ENCODE measurements around the gene SMURF2. TPM values are rescaled to one million over a fixed set of nuclear protein-coding genes. Genes with fewer than 3 reads are reported as not detected.
A peak's percentile ranks its signal among the peaks of the same experiment; 100 is the strongest.
"Not testable (repeated sequence)": the region's sequence is repeated elsewhere in the genome, so short reads cannot be mapped to it uniquely, and the experiment has no call there.

SMURF2 gene
- total RNA-seq, 1 experiment from 2014 or later, result 127 TPM

DNA sequence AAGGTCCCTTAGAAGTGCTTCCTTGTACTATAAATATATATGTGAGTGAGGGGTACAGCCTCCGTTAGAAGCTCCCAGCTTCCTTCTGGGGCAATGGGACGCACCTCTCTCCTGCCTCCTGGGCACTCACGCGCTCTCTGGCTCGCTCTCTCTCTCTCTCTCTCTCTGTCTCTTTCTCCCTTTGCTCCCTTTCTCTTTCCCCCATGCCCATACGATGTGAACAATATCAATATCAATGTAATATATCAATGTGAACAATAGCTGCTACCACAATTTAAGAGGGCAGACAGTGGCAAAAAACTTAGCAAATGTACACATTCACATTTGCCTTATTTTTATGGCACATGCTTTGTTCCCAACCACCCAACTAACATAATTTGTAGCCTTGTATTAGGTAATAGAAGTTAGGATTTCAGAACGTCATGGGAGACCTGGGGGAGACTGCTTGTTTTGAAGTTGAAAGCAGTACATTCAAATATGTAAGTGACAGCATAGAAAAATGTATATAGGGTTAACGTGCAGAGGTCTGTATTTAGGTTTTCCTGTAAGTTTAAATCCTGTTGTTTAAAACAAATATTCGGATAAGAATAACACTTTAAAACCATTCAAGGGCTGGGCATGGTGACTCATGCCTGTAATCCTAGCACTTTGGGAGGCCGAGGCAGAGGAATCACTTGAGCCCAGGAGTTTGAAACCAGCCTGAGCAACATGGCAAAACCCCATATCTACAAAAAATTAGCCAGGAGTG, 8.9 kb upstream of the SMURF2 start:
- H3K9me3 ChIP-seq (ENCODE audit: control insufficient read depth in 1 of 2, insufficient read depth in 1 of 2, low read depth in 1 of 2, low read length in 2 of 2); H3K36me3 ChIP-seq (ENCODE audit: control insufficient read depth in 1 of 2, insufficient read depth in 2 of 2, low read length in 2 of 2); H3K79me2 ChIP-seq (ENCODE audit: insufficient read depth, low read length); H3K27me3 ChIP-seq (ENCODE audit: insufficient read depth, low read length); DNase-seq (ENCODE audit: low read depth, low spot score); CTCF ChIA-PET; H4K20me1 ChIP-seq (ENCODE audit: insufficient read depth); RAD21 ChIA-PET (ENCODE audit: low non-redundant PET in 1 of 2, low total read pairs in 2 of 2, uncharacterized antibody in 2 of 2, unreplicated experiment in 2 of 2); H3K9me2 ChIP-seq (ENCODE audit: insufficient read depth); intact Hi-C loops (cut with micrococcal nuclease); BruUV-seq (replicated peaks): not testable (repeated sequence)
- TF ChIP-seq EGR1 (IDR thresholded peaks at IDR 0.05; ENCODE audit: low read depth) (0 out of 2 replicates have a peak, but pooled peaks have one; percentile 28), SRF (IDR thresholded peaks at IDR 0.05; ENCODE audit: low read depth) (peak; percentile 36; the same call in 1 of the 2 replicates), SP1 (IDR thresholded peaks at IDR 0.05; ENCODE audit: low read depth) (peak; percentile 35)
- POLR2A ChIA-PET, result interaction anchor here (1.1 to 3.2 kb wide), 4 partner anchors 9 to 38 kb away, joined by 5 to 18 read pairs (median 11); no protein-coding TSS in a partner anchor
- H2AFZ ChIP-seq (ENCODE audit: low read depth, low read length, poor library complexity, severe bottlenecking), result peak overlapping the region; percentile 93
- H3K9ac ChIP-seq (ENCODE audit: low read length), result peak overlapping the region; percentile 53
- H3K27ac ChIP-seq (ENCODE audit: low read depth, low read length), result peak overlapping the region; percentile 90
- peak overlapping the region; percentile 15 to 32 for H3K4me3 ChIP-seq (replicated peaks in 1 of 2; ENCODE audit: low read depth in 1 of 2, low read length in 2 of 2)
- peaks cover 80 to 86% of the 10 kb centered on the region in 2 experiments for H3K4me1 ChIP-seq (ENCODE audit: control insufficient read depth in 1 of 2, insufficient read depth in 2 of 2, low read length in 2 of 2)
- H3K4me2 ChIP-seq (ENCODE audit: low read length), result peak overlapping the region; percentile 68
- peak; percentile 49 for ATAC-seq

DNA sequence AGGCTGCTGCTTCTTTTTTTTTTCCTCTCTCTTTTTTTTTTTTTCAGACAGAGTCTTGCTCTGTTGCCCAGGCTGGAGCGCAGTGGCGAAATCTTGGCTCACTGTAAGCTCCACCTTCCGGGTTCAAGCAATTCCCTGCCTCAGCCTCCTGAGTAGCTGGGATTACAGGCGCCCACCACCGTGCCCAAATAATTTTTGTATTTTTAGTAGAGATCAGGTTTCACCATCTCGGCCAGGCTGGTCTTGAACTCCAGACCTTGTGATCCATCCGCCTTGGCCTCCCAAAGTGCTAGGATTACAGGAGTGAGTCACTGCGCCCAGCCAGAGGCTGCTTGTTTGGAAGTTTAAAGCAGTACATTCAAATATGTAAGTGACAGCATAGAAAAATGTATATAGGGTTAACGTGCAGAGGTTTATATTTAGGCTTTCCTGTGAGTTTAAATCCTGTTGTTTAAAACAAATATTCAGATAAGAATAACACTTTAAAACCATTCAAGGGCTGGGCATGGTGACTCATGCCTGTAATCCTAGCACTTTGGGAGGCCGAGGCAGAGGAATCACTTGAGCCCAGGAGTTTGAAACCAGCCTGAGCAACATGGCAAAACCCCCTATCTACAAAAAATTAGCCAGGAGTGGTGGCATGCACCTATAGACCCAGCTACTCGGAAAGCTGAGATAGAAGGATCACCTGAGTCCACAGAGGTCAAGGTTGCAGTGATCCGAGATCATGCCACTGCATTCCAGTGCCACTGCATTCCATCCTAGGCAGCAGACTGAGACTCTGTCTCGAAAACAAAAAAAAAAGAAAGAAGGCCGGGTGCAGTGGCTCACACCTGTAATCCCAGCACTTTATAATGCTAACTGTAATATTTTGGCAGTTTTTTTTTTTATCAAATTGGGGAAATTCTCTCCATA, 6.0 kb upstream of the SMURF2 start:
- H3K9me3 ChIP-seq (ENCODE audit: control insufficient read depth in 1 of 2, insufficient read depth in 1 of 2, low read depth in 1 of 2, low read length in 2 of 2); CTCF ChIA-PET; H3K27me3 ChIP-seq (ENCODE audit: insufficient read depth, low read length); H3K36me3 ChIP-seq (ENCODE audit: control insufficient read depth in 1 of 2, insufficient read depth in 2 of 2, low read length in 2 of 2); intact Hi-C loops (cut with micrococcal nuclease); RAD21 ChIA-PET (ENCODE audit: low non-redundant PET in 1 of 2, low total read pairs in 2 of 2, uncharacterized antibody in 2 of 2, unreplicated experiment in 2 of 2); H4K20me1 ChIP-seq (ENCODE audit: insufficient read depth); H3K79me2 ChIP-seq (ENCODE audit: insufficient read depth, low read length); H3K9me2 ChIP-seq (ENCODE audit: insufficient read depth); BruUV-seq (replicated peaks): not testable (repeated sequence)
- H2AFZ ChIP-seq (ENCODE audit: low read depth, low read length, poor library complexity, severe bottlenecking), result peak overlapping the region; percentile 81
- peak; percentile 73 for DNase-seq (ENCODE audit: low read depth, low spot score)
- H3K9ac ChIP-seq (ENCODE audit: low read length), result peak overlapping the region; percentile 34
- H3K4me3 ChIP-seq (replicated peaks in 1 of 2; ENCODE audit: low read depth in 1 of 2, low read length in 2 of 2), result peak overlapping the region; percentile 6 to 26
- peak overlapping the region; percentile 70 for H3K4me2 ChIP-seq (ENCODE audit: low read length)
- peaks cover 89 to 98% of the 10 kb centered on the region in 2 experiments for H3K4me1 ChIP-seq (ENCODE audit: control insufficient read depth in 1 of 2, insufficient read depth in 2 of 2, low read length in 2 of 2)
- peak overlapping the region; percentile 88 for H3K27ac ChIP-seq (ENCODE audit: low read depth, low read length)
- ATAC-seq, result peak; percentile 53
- POLR2A ChIA-PET, result interaction anchor here (0.6 to 3.2 kb wide), 5 partner anchors 11 to 63 kb away, joined by 3 to 18 read pairs (median 4); no protein-coding TSS in a partner anchor
- peak; percentile 29; the same call in 1 of the 2 replicates for TF ChIP-seq CEBPB (IDR thresholded peaks at IDR 0.05; ENCODE audit: low read depth)
- TF ChIP-seq SP1 (IDR thresholded peaks at IDR 0.05; ENCODE audit: low read depth), result peak; percentile 60
- TF ChIP-seq JUND (IDR thresholded peaks at IDR 0.05), result peak; percentile 87
- peak; percentile 85 for TF ChIP-seq FOSL1 (IDR thresholded peaks at IDR 0.05; ENCODE audit: low read depth)
- peak; percentile 28; the same call in 1 of the 2 replicates for TF ChIP-seq RAD21 (IDR thresholded peaks at IDR 0.05; ENCODE audit: low read depth)
- TF ChIP-seq CBX3 (IDR thresholded peaks at IDR 0.05; ENCODE audit: low read depth), result peak; percentile 92
- TF ChIP-seq POLR2AphosphoS5 (IDR thresholded peaks at IDR 0.05; ENCODE audit: low read depth, low read length), result 0 out of 2 replicates have a peak, but pooled peaks have one; percentile 10
- peak; percentile 71 for TF ChIP-seq TCF7L2 (IDR thresholded peaks at IDR 0.05; ENCODE audit: borderline replicate concordance, extremely low read depth, insufficient read depth, insufficient read length)

All from HCT116 (cell line).